Dermis blood vessel endothelial cell (primary cell): ENCODE results near the gene MAPK7. TPM values are rescaled to one million over a fixed set of nuclear protein-coding genes. Genes with fewer than 3 reads are reported as not detected.

Experiments used
- DNase-seq: peaks from one replicate; pipeline ENCODE4 v3.0.0; 2010
- total RNA-seq: library from RNA; depleted of rRNA; stranded (reverse); fragments of >200 nt; gene quantifications from 2 replicates; pipeline ENCODE4 v1.2.3, GENCODE V29; 2014

Gene MAPK7
- 19.4 and 22.8 TPM in 2 replicates for total RNA-seq

GRCh38 chr17:19378416-19379360 is at the start of gene MAPK7:
TSS of gene MAPK7 (plus strand) at chr17:19378498. CDS start at chr17:19378901, 403 bp downstream.
- DNase-seq = peak; percentile 30

GRCh38 chr17:19329136-19329535 is 49.2 kb upstream of the MAPK7 start:
- DNase-seq = no peak

- DNase-seq = no peak
Measured at GRCh38 chr17:19329839-19330238, 48.5 kb upstream of the MAPK7 start.

GRCh38 chr17:19330271-19330670 is 48.0 kb upstream of the MAPK7 start:
- no peak for DNase-seq

- no peak for DNase-seq
Measured at GRCh38 chr17:19331134-19331533, 47.2 kb upstream of the MAPK7 start.

- no peak for DNase-seq
Measured at GRCh38 chr17:19331543-19332245, 46.6 kb upstream of the MAPK7 start.

- DNase-seq = no peak
Measured at GRCh38 chr17:19332371-19333131, 45.7 kb upstream of the MAPK7 start.

- no peak for DNase-seq
Measured at GRCh38 chr17:19333132-19333440, 45.2 kb upstream of the MAPK7 start.

GRCh38 chr17:19333736-19334290 is 44.5 kb upstream of the MAPK7 start:
- no peak for DNase-seq

GRCh38 chr17:19334331-19334730 is 44.0 kb upstream of the MAPK7 start:
- DNase-seq = no peak

- no peak for DNase-seq
Measured at GRCh38 chr17:19335951-19336631, 42.2 kb upstream of the MAPK7 start.

- peak; percentile 20 for DNase-seq
Measured at GRCh38 chr17:19336938-19337711, 41.2 kb upstream of the MAPK7 start.

GRCh38 chr17:19337712-19338023 is 40.6 kb upstream of the MAPK7 start:
- no peak for DNase-seq

GRCh38 chr17:19338031-19338990 is 40.0 kb upstream of the MAPK7 start:
- peak; percentile 82 for DNase-seq

GRCh38 chr17:19339341-19339815 is 38.9 kb upstream of the MAPK7 start:
- DNase-seq = no peak

GRCh38 chr17:19341211-19341631 is 37.1 kb upstream of the MAPK7 start:
- DNase-seq = no peak

- no peak for DNase-seq
Measured at GRCh38 chr17:19341641-19342610, 36.4 kb upstream of the MAPK7 start.

GRCh38 chr17:19342611-19343255 is 35.6 kb upstream of the MAPK7 start:
- DNase-seq = no peak
